ENCODE results near the gene ARHGAP28.
"Not testable (repeated sequence)": the region's sequence is repeated elsewhere in the genome, so short reads cannot be mapped to it uniquely, and the experiment has no call there.

Gene ARHGAP28

GRCh38 chr18:6807515-6808257, 78.2 kb downstream of the ARHGAP28 start:
- FAIRE-seq, result no peak
- DNase-seq (ENCODE audit: insufficient read length, low spot score), result no peak

GRCh38 chr18:6810191-6810590, 80.7 kb downstream of the ARHGAP28 start:
- FAIRE-seq (no peak), DNase-seq (ENCODE audit: insufficient read length, low spot score) (no peak)

DNA sequence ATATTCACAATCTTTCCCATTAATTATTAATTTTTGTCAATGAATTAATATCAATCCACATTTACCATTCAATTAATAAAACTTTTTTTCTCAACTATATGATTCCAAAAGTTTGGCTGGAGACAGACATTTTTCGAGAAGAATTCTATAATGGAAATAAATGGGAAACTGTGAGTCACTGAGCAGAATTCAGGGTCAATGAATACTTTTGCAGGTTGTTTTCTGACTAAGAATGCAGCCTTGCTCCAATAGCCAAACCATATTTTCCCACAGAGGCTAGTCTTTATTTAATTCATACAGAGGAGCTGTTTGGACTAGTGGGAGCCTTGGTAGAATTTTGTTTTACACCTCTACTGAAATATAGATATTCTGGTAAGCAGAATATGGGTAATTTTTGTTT, 82.3 kb downstream of the ARHGAP28 start:
- no peak for FAIRE-seq
- no peak for DNase-seq (ENCODE audit: insufficient read length, low spot score)

DNA sequence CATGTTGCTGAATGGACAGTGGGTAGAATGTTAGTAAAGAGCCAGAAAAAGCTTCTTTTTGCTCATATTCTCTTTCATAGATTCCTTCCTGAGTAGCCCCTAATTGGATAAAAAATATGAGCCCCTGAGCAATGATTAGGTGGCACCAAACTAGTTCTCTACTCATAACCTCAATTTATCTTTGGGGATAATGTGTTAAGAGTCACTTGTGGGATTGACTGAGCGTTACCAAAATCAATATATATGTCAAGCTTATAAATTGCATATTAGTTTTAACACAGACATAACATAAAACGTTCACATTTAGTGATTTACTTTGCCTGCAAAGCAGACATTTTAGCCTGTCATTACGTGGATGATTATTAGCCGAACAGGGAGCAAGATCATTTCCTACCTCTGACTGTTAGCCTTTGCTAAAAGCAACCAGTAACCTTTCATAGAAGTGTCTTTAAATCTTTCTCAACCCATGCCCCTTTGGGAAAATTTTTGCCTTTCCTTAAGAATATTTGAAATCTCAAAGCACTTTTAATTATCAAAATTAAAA, 85.4 kb downstream of the ARHGAP28 start:
- no peak for FAIRE-seq

DNA sequence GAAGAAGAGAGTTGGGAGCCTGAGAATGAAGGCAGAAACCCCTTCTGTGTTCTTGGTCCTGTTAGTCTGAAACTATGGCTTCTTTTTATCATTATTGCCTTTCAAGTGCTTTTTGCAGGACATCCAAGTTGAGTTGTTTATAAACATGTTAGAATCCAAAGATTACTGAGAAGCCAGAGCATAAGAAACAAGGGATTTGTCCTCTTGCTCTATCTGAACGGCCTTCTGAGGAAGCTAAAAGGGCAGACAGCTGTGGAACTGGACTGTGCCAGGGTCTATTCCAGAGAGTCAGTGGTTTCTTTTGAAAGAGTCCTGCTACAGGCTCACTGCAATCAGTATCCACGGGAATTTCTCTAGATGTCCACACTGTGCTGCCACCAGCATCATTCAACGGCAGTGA, 86.6 kb downstream of the ARHGAP28 start:
- DNase-seq (ENCODE audit: insufficient read length, low spot score), result no peak
- no peak for FAIRE-seq

More for the DNA sequence above, 85.4 kb downstream of the ARHGAP28 start:
- no peak for DNase-seq (ENCODE audit: insufficient read length, low spot score)

GRCh38 chr18:6819332-6819731, 89.8 kb downstream of the ARHGAP28 start:
- no peak for FAIRE-seq
- DNase-seq (ENCODE audit: insufficient read length, low spot score), result no peak

DNA sequence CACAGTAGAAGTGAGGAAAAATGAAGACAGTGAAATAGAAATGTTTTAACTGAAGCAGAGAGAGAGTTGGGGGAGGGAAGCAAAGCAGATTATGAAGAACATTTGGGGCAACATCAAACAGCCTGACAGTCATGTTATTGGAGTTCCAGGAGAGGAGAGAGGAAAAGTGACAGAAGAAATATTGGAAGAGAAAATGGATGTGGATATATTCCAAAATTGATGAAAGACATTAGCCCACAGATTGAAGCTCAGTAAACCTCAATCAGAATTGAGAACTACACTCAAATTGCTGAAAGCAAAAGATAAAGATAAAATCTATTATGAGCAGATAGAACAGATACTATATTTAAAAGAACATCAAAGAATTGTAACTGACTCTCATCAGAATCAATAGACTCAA, 90.8 kb downstream of the ARHGAP28 start:
- FAIRE-seq, result no peak
- no peak for DNase-seq (ENCODE audit: insufficient read length, low spot score)

GRCh38 chr18:6821356-6821755, 91.8 kb downstream of the ARHGAP28 start:
- no peak for DNase-seq (ENCODE audit: insufficient read length, low spot score)
- no peak for FAIRE-seq

DNA sequence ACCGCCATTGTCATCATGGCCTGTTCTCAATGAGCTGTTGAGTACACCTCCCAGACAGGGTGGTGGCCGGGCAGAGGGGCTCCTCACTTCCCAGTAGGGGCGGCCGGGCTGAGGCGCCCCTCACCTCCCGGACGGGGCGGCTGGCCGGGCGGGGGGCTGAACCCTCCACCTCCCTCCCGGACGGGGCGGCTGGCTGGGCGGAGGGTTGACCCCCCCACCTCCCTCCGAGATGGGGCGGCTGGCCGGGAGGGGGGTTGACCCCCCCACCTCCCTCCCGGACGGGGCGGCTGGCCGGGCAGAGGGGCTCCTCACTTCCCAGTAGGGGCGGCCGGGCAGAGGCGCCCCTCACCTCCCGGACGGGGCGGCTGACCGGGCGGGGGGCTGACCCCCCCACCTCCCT, 97.6 kb downstream of the ARHGAP28 start:
- DNase-seq (ENCODE audit: insufficient read length, low spot score); FAIRE-seq: not testable (repeated sequence)

GRCh38 chr18:6827566-6827965, 98.0 kb downstream of the ARHGAP28 start:
- DNase-seq (ENCODE audit: insufficient read length, low spot score); FAIRE-seq: not testable (repeated sequence)

GRCh38 chr18:6830916-6831315, 101.4 kb downstream of the ARHGAP28 start:
- no peak for DNase-seq (ENCODE audit: insufficient read length, low spot score)
- FAIRE-seq, result no peak

GRCh38 chr18:6835345-6835744, 105.8 kb downstream of the ARHGAP28 start:
- no peak for DNase-seq (ENCODE audit: insufficient read length, low spot score)
- FAIRE-seq, result no peak

DNA sequence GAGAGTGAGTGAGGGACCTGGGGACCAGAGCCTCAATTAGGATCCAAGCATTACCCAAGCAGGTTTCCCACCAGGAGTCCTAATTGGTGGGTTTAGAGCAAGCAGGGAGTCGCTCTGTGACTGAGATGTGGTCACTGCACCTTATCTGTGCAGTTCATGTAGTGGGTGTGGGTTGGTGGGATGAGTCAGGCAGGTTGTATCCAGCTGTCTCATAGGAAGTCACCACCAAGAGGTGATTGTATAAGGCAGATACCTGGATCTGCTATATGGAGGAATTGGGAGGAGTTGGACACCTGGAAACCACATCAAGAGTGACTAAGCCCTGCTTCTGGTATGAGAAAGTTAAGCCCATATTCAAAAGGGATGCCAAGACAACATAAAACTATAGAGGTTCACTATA, 106.8 kb downstream of the ARHGAP28 start:
- FAIRE-seq, result no peak
- no peak for DNase-seq (ENCODE audit: insufficient read length, low spot score)

DNA sequence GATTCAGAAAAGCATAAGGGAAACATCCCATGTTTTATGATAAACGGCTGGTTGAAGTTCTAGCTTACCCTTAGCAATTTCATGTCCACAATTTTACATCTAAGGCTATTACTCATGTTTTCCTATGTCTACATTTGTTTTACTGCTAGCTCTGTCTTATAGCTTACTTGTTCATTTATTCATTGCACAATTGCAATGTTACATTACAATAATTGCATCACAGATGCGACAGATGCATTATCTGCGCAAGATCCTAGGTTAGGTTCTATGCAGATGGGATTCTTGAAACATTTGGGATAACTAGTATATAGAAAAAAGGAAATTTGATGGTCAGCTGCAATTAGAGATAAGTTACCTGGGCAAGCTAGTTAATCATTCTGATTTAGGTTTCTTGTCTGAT, 108.4 kb downstream of the ARHGAP28 start:
- no peak for DNase-seq (ENCODE audit: insufficient read length, low spot score)
- FAIRE-seq, result no peak

DNA sequence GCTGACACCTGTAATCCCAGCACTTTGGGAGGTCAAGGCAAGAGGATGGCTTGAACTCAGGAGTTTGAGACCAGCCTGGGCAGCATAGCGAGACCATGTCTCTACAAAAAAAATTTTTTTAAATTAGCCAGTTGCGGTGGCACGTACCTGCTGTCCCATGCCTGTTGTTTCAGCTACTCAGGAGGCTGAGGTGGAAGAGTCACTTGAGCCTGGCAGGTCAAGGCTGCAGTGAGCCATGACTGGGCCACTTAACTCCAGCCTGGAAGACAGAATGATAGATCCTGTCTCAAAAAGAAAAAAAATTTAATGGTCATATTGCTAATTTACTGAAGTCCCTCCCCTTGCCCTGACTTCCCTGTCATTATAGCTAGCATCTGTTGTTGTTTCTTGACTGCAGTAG, 112.6 kb downstream of the ARHGAP28 start:
- FAIRE-seq (no peak), DNase-seq (ENCODE audit: insufficient read length, low spot score) (no peak)

DNA sequence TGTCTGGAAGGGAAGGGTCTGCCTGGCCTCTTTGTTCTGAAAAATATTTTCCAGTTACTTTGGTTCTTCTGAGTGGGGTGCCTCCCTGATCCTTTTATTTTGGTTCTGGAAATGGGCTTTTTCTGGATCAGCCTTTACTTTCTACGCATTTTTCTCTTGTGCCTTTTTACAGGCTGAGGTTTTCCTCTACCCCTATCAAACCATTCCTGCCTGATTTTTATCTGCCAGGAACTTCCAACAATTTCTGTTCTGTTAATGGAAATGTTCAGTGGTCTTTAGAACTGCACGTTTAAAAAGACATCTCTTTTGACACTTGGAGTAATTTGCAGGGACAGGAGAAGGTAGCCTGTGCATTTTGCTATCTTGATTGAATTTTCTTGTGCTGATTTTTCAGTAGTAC, 113.8 kb downstream of the ARHGAP28 start:
- FAIRE-seq (no peak), DNase-seq (ENCODE audit: insufficient read length, low spot score) (no peak)

DNA sequence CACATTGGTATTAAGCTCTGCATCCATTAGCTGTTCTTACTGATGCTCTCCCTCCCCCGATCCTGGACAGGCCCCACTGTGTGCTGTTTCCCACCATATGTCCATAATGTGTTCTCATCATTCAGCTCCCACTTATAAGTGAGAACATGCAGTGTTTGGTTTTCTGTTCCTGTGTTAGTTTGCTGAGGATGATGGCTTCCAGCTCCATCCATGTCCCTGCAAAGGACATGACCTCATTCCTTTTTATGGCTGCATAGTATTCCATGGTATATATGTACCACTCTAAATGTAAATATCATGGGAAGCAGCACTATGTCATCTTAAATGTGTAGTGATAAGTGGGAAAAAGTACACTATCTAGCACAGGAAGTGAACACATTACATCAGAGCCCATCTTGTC, 116.0 kb downstream of the ARHGAP28 start:
- not testable (repeated sequence) for FAIRE-seq

GRCh38 chr18:6850396-6850795, 120.9 kb downstream of the ARHGAP28 start:
- FAIRE-seq (no peak), DNase-seq (ENCODE audit: insufficient read length, low spot score) (no peak)

More for the DNA sequence above, 116.0 kb downstream of the ARHGAP28 start:
- DNase-seq (ENCODE audit: insufficient read length, low spot score), result not testable (repeated sequence)

- no peak for DNase-seq (ENCODE audit: insufficient read length, low spot score)
- FAIRE-seq, result no peak
These were observed 122.0 kb downstream of the ARHGAP28 start for GRCh38 chr18:6851480-6851879.

GRCh38 chr18:6854811-6855210, 125.3 kb downstream of the ARHGAP28 start:
- FAIRE-seq (no peak), DNase-seq (ENCODE audit: insufficient read length, low spot score) (no peak)

DNA sequence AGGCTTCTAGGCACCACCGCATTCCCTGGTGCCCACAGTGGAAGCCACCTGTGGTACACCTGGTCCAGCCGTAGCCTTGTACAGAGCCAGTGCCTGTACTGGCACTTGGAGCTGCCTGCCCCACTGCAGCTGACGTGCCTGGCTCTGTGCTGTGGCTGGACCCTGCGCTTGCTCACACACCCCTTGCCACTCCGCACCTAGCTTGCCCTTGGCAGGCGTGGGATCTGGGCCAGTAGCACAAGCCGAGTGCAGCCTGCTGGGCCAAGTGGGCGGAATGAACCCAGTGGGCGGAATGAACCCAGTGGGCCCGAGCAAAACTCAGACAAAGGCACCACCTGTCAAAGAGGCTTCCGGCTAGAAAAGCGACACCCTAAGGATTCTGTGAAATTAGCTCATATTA, 126.3 kb downstream of the ARHGAP28 start:
- no peak for FAIRE-seq
- no peak for DNase-seq (ENCODE audit: insufficient read length, low spot score)

DNA sequence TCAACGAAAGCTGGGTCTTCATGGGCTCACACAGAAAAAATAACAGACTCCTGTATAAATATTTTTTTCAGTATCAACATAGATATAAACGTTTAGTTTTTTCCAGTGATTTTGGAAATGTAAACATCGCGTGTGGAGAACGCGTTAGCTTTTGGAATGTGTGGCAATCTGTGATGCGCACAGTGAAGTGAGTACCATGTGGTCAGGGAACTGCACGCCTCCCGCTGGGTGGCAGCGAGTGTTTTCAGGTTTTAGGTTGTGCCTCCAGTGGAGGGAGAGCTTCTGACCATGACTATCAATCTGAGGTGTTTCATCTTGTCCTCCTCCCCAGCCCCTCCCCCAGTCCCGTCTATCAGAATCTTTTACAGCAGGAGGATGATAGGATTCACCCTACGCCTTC, 127.8 kb downstream of the ARHGAP28 start:
- DNase-seq (ENCODE audit: insufficient read length, low spot score), result no peak
- FAIRE-seq, result no peak

All from GM19239 (cell line).